HEK293 (cell line): Measurements from ENCODE around the gene HINT1.

ENCODE experiments used
- HOXA7 ChIP-seq: sonication (generic); formaldehyde crosslinking; IDR thresholded peaks from 2 replicates; pipeline ENCODE4 v1.8.1; 2022; ENCODE audit warnings: missing genetic modification reagents, borderline replicate concordance
- MEIS1 ChIP-seq: sonication (generic); formaldehyde crosslinking; IDR thresholded peaks from 2 replicates; pipeline ENCODE4 v1.8.1; 2022; ENCODE audit warnings: missing genetic modification reagents, mild to moderate bottlenecking, borderline replicate concordance
- PRDM1 ChIP-seq: fragments of 450-650 bp; formaldehyde crosslinking; IDR thresholded peaks from 2 replicates; pipeline ENCODE4; 2016; ENCODE audit warnings: missing biosample characterization, missing genetic modification characterization
- PRDM6 ChIP-seq: fragments of 450-650 bp; formaldehyde crosslinking; IDR thresholded peaks from 2 replicates; pipeline ENCODE4 v1.5.1; 2017; ENCODE audit warnings: missing biosample characterization, missing genetic modification characterization
- REPIN1 ChIP-seq: fragments of 450-650 bp; formaldehyde crosslinking; IDR thresholded peaks from 2 replicates; pipeline ENCODE4 v1.5.1; 2017; ENCODE audit warnings: missing biosample characterization, missing genetic modification characterization, low read depth
- SALL2 ChIP-seq: fragments of 450-650 bp; formaldehyde crosslinking; IDR thresholded peaks from 2 replicates; pipeline ENCODE4 v1.5.0; 2017; ENCODE audit warnings: missing biosample characterization, mild to moderate bottlenecking, missing genetic modification characterization, borderline replicate concordance
- SP7 ChIP-seq: fragments of 450-650 bp; formaldehyde crosslinking; IDR thresholded peaks from 2 replicates; pipeline ENCODE4 v1.5.1; 2016; ENCODE audit warnings: missing biosample characterization, missing genetic modification characterization
- TRIM28 ChIP-seq: IDR thresholded peaks from 2 replicates; pipeline ENCODE4 v1.6.1; 2011; ENCODE audit warnings: low read length, control low read depth, borderline replicate concordance
- YY2 ChIP-seq: fragments of 450-650 bp; formaldehyde crosslinking; IDR thresholded peaks from 2 replicates; pipeline ENCODE4 v1.5.1; 2016; ENCODE audit warnings: missing biosample characterization, missing genetic modification characterization
- ZBTB11 ChIP-seq: fragments of 450-650 bp; formaldehyde crosslinking; conservative IDR thresholded peaks from 2 replicates; pipeline ENCODE4 v1.5.1; 2016; ENCODE audit warnings: low read depth, missing biosample characterization, missing genetic modification characterization
- ZBTB44 ChIP-seq: fragments of 450-650 bp; IDR thresholded peaks from 2 replicates; pipeline ENCODE4 v1.5.1; 2018; ENCODE audit warnings: missing biosample characterization, mild to moderate bottlenecking, missing genetic modification characterization
- ZFHX2 ChIP-seq: fragments of 450-650 bp; formaldehyde crosslinking; conservative IDR thresholded peaks from 2 replicates; pipeline ENCODE4 v1.5.1; 2016; ENCODE audit warnings: missing biosample characterization, missing genetic modification characterization
- ZNF112 ChIP-seq: fragments of 450-650 bp; formaldehyde crosslinking; IDR thresholded peaks from 2 replicates; pipeline ENCODE4 v1.5.0; 2017; ENCODE audit warnings: missing biosample characterization, missing genetic modification characterization
- ZNF140 ChIP-seq: fragments of 450-650 bp; formaldehyde crosslinking; IDR thresholded peaks from 2 replicates; pipeline ENCODE4 v1.5.1; 2016; ENCODE audit warnings: missing biosample characterization, missing genetic modification characterization
- ZNF148 ChIP-seq: fragments of 450-650 bp; formaldehyde crosslinking; IDR thresholded peaks from 2 replicates; pipeline ENCODE4 v1.5.0; 2017; ENCODE audit warnings: missing biosample characterization, missing genetic modification characterization, borderline replicate concordance
- ZNF239 ChIP-seq: fragments of 450-650 bp; formaldehyde crosslinking; IDR thresholded peaks from 2 replicates; pipeline ENCODE4 v1.5.1; 2016; ENCODE audit warnings: missing biosample characterization, missing genetic modification characterization
- ZNF24 ChIP-seq: fragments of 450-650 bp; formaldehyde crosslinking; IDR thresholded peaks from 2 replicates; pipeline ENCODE4 v1.5.1; 2016; ENCODE audit warnings: missing biosample characterization, missing genetic modification characterization
- ZNF302 ChIP-seq: fragments of 450-650 bp; formaldehyde crosslinking; IDR thresholded peaks from 2 replicates; pipeline ENCODE4 v1.5.1; 2016; ENCODE audit warnings: missing biosample characterization, missing genetic modification characterization, low read depth
- ZNF416 ChIP-seq: fragments of 450-650 bp; formaldehyde crosslinking; IDR thresholded peaks from 2 replicates; pipeline ENCODE4 v1.5.1; 2016; ENCODE audit warnings: missing biosample characterization, missing genetic modification characterization
- ZNF423 ChIP-seq: fragments of 450-650 bp; formaldehyde crosslinking; IDR thresholded peaks from 2 replicates; pipeline ENCODE4 v1.5.1; 2016; ENCODE audit warnings: missing biosample characterization, missing genetic modification characterization
- ZNF473 ChIP-seq: fragments of 450-650 bp; formaldehyde crosslinking; IDR thresholded peaks from 2 replicates; pipeline ENCODE4 v1.5.1; 2017; ENCODE audit warnings: missing biosample characterization, missing genetic modification characterization
- ZNF513 ChIP-seq: fragments of 450-650 bp; IDR thresholded peaks from 2 replicates; pipeline ENCODE4 v1.5.1; 2018; ENCODE audit warnings: missing biosample characterization, missing genetic modification characterization
- ZNF585B ChIP-seq: fragments of 450-650 bp; formaldehyde crosslinking; IDR thresholded peaks from 2 replicates; pipeline ENCODE4 v1.5.1; 2016; ENCODE audit warnings: missing biosample characterization, missing genetic modification characterization
- ZNF596 ChIP-seq: fragments of 450-650 bp; IDR thresholded peaks from 2 replicates; pipeline ENCODE4 v1.5.0; 2018; ENCODE audit warnings: missing biosample characterization, mild to moderate bottlenecking, missing genetic modification characterization, moderate library complexity
- ZNF600 ChIP-seq: fragments of 450-650 bp; formaldehyde crosslinking; IDR thresholded peaks from 2 replicates; pipeline ENCODE4 v1.5.1; 2016; ENCODE audit warnings: missing biosample characterization, missing genetic modification characterization
- ZNF610 ChIP-seq: fragments of 450-650 bp; formaldehyde crosslinking; IDR thresholded peaks from 2 replicates; pipeline ENCODE4 v1.5.1; 2016; ENCODE audit warnings: missing biosample characterization, missing genetic modification characterization, borderline replicate concordance
- ZNF621 ChIP-seq: fragments of 450-650 bp; formaldehyde crosslinking; IDR thresholded peaks from 2 replicates; pipeline ENCODE4 v1.5.1; 2017; ENCODE audit warnings: missing biosample characterization, missing genetic modification characterization
- ZNF704 ChIP-seq: fragments of 450-650 bp; formaldehyde crosslinking; IDR thresholded peaks from 2 replicates; pipeline ENCODE4 v1.5.1; 2016; ENCODE audit warnings: missing biosample characterization, missing genetic modification characterization
- ZNF776 ChIP-seq: fragments of 450-650 bp; formaldehyde crosslinking; IDR thresholded peaks from 2 replicates; pipeline ENCODE4 v1.5.0; 2017; ENCODE audit warnings: missing biosample characterization, missing genetic modification characterization, borderline replicate concordance
- ZSCAN30 ChIP-seq: fragments of 450-650 bp; IDR thresholded peaks from 2 replicates; pipeline ENCODE4 v1.5.1; 2018; ENCODE audit warnings: missing biosample characterization, mild to moderate bottlenecking, missing genetic modification characterization, moderate library complexity

HINT1 gene

GRCh38 chr5:131165119-131165727 lies at the start of gene HINT1 (continued):
- no peak for TF ChIP-seq ZNF148 (tag by site-specific recombination)
- TF ChIP-seq ZNF416 (tag by site-specific recombination) = no peak
- TF ChIP-seq ZNF112 = no peak
- no peak for TF ChIP-seq ZNF239 (tag by site-specific recombination)
- TF ChIP-seq TRIM28 = no peak; the same call in 1 of the 2 replicates
- TF ChIP-seq ZNF704 = no peak
- TF ChIP-seq SALL2 (tag by site-specific recombination) = no peak
- no peak for TF ChIP-seq ZNF513 (tag by site-specific recombination)
- no peak for TF ChIP-seq ZNF776 (tag by site-specific recombination)
- no peak for TF ChIP-seq ZNF24 (tag by site-specific recombination)
- no peak for TF ChIP-seq ZNF585B (tag by site-specific recombination)
- TF ChIP-seq PRDM6 (tag by site-specific recombination) = no peak
- no peak for TF ChIP-seq YY2
- no peak for TF ChIP-seq ZBTB44 (tag by site-specific recombination)
- TF ChIP-seq ZNF600 (tag by site-specific recombination) = no peak; the same call in 1 of the 2 replicates
- TF ChIP-seq ZNF140 (tag by site-specific recombination) = no peak
- peak; percentile 54 for TF ChIP-seq SP7 (tag by site-specific recombination)
- TF ChIP-seq PRDM1 = no peak
- no peak for TF ChIP-seq HOXA7
- no peak for TF ChIP-seq ZNF610 (tag by site-specific recombination)
- no peak for TF ChIP-seq ZNF473 (tag by site-specific recombination)
- TF ChIP-seq ZNF302 = no peak
- TF ChIP-seq ZFHX2 = no peak
- TF ChIP-seq MEIS1 = no peak
- TF ChIP-seq ZBTB11 (tag by site-specific recombination) = peak; percentile 26; the same call in 1 of the 2 replicates
- no peak for TF ChIP-seq ZNF621 (tag by site-specific recombination)
- TF ChIP-seq ZSCAN30 = no peak
- no peak for TF ChIP-seq ZNF423 (tag by site-specific recombination)
- TF ChIP-seq ZNF596 = no peak
- TF ChIP-seq REPIN1 (tag by site-specific recombination) = no peak; the same call in 1 of the 2 replicates
